T-cell (primary cell): ENCODE results near the gene NPIPA1. TPM values are rescaled to one million over a fixed set of nuclear protein-coding genes. Genes with fewer than 3 reads are reported as not detected.
"Not testable (repeated sequence)": the region's sequence is repeated elsewhere in the genome, so short reads cannot be mapped to it uniquely, and the experiment has no call there.

Source experiments
- ATAC-seq, 4 experiments: fragments of 200-7000 bp in 3 of 4; fragments of 150-1000 bp in 1 of 4; cut with Tn5 transposase; replicated peaks in 1 of 4; 1 replicate in 3 of 4; 2 replicates in 1 of 4; pipeline ENCODE4 v1.10.0; 2021; ENCODE audit warnings: moderate library complexity in 3 of 4, mild to moderate bottlenecking in 2 of 4, moderate number of reproducible peaks in 1 of 4
- CTCF ChIA-PET, 2 donors: fragments of 300-600 bp; sonication (Branson Sonifier 250); formaldehyde crosslinking; loops; one replicate each; lab custom pipeline; 2022; ENCODE audit warnings: antibody characterized with exemption in 2 of 2; lab: Charles Lee
- POLR2A ChIA-PET, 2 donors: fragments of 300-600 bp; sonication (Branson Sonifier 250); formaldehyde crosslinking; loops; one replicate each; lab custom pipeline; 2022; ENCODE audit warnings: antibody characterized with exemption in 2 of 2; lab: Charles Lee
- DNase-seq, 35 experiments: peaks; one replicate each; pipeline versions ENCODE4 v3.0.0 to v3.0.0-alpha.2; 2013 to 2023
- H3K27ac ChIP-seq: one replicate; pipeline ENCODE4 v1.5.1; 2013; ENCODE audit warnings: low read length
- H3K27me3 ChIP-seq, 2 experiments: replicated peaks in 1 of 2; 1 replicate in 1 of 2; 2 replicates in 1 of 2; pipeline versions ENCODE4 v1.6.1 to v1.7.0; 2013; ENCODE audit warnings: low read length in 1 of 2, mixed read lengths in 1 of 2; ENCODE audit not compliant: control insufficient read depth in 2 of 2, insufficient read depth in 2 of 2; ENCODE audit errors: extremely low read depth in 1 of 2
- H3K36me3 ChIP-seq, 2 donors: 1 replicate in 1 of 2; 2 replicates in 1 of 2; pipeline versions ENCODE4 v1.6.1 to v1.7.0; 2013; ENCODE audit warnings: low read length in 1 of 2; ENCODE audit not compliant: control insufficient read depth in 2 of 2, insufficient read depth in 1 of 2; ENCODE audit errors: extremely low read depth in 1 of 2
- H3K4me1 ChIP-seq, 2 experiments: 1 replicate in 1 of 2; 2 replicates in 1 of 2; pipeline versions ENCODE4 v1.6.1 to v1.7.0; 2013; ENCODE audit warnings: low read length in 2 of 2, mixed read lengths in 1 of 2; ENCODE audit not compliant: insufficient read depth in 2 of 2, control insufficient read depth in 1 of 2; ENCODE audit errors: extremely low read depth in 1 of 2
- H3K4me3 ChIP-seq, 2 donors: 1 replicate in 1 of 2; 2 replicates in 1 of 2; pipeline versions ENCODE4 v1.5.1 to v1.7.0; 2013; ENCODE audit warnings: mild to moderate bottlenecking in 2 of 2, low read length in 1 of 2, moderate library complexity in 1 of 2; ENCODE audit not compliant: control insufficient read depth in 1 of 2; ENCODE audit errors: extremely low read depth in 1 of 2
- H3K9me3 ChIP-seq: 2 replicates; pipeline ENCODE4 v1.7.0; 2013
- H3K27ac Mint-ChIP-seq, 2 donors: one replicate each; pipeline ENCODE4 v1.8.0; 2020 to 2021; ENCODE audit warnings: mild to moderate bottlenecking in 2 of 2, mixed read lengths in 2 of 2
- H3K27me3 Mint-ChIP-seq, 2 donors: one replicate each; pipeline ENCODE4 v1.8.0; 2021 to 2022; ENCODE audit warnings: mixed read lengths in 2 of 2
- H3K36me3 Mint-ChIP-seq: one replicate; pipeline ENCODE4 v1.8.0; 2021; ENCODE audit warnings: mixed read lengths
- H3K4me1 Mint-ChIP-seq, 3 donors: one replicate each; pipeline ENCODE4 v1.8.0; 2020 to 2022; ENCODE audit warnings: mixed read lengths in 3 of 3, mild to moderate bottlenecking in 1 of 3
- H3K4me3 Mint-ChIP-seq, 3 donors: one replicate each; pipeline ENCODE4 v1.8.0; 2020 to 2022; ENCODE audit warnings: mild to moderate bottlenecking in 3 of 3, mixed read lengths in 3 of 3, moderate library complexity in 3 of 3
- H3K9me3 Mint-ChIP-seq, 3 donors: one replicate each; pipeline ENCODE4 v1.8.0; 2020 to 2022; ENCODE audit warnings: mixed read lengths in 3 of 3
- WGBS: methylation state at CpG from one replicate; pipeline ENCODE4 v1.1.5; 2013; ENCODE audit warnings: missing lambda C conversion rate; ENCODE audit not compliant: insufficient coverage; 5-methylcytosine and 5-hydroxymethylcytosine counted together
- total RNA-seq, 35 experiments: library from RNA in 6 of 35; stranded (reverse) in 6 of 35; fragments of 120-200 nt in 1 of 35; gene quantifications; one replicate each; pipeline versions ENCODE4 v1.2.1 to v1.2.4 and lab custom pipeline; 2013 to 2026

The NPIPA1 gene
- total RNA-seq, 5 donors from 2014 or later (not counting 1 experiment from before 2014, with no cell fraction given), result 116 to 163 (median 134) TPM

GRCh38 chr16:14919837-14920600 lies 17.2 kb upstream of the NPIPA1 start:
- H3K4me3 Mint-ChIP-seq, H3K4me3 ChIP-seq, H3K27ac Mint-ChIP-seq, H3K27me3 Mint-ChIP-seq, CTCF ChIA-PET, H3K9me3 ChIP-seq, H3K4me1 Mint-ChIP-seq, H3K27me3 ChIP-seq, H3K36me3 ChIP-seq, H3K36me3 Mint-ChIP-seq, H3K4me1 ChIP-seq, ATAC-seq, H3K9me3 Mint-ChIP-seq, H3K27ac ChIP-seq, POLR2A ChIA-PET, DNase-seq: not testable (repeated sequence)
- WGBS, result 100% methylated on average over 3 of the region's 41 CpGs

- H3K4me3 Mint-ChIP-seq, POLR2A ChIA-PET, H3K9me3 Mint-ChIP-seq, CTCF ChIA-PET, H3K36me3 ChIP-seq, H3K27me3 Mint-ChIP-seq, H3K9me3 ChIP-seq, H3K27me3 ChIP-seq, H3K4me1 ChIP-seq, H3K27ac ChIP-seq, H3K4me1 Mint-ChIP-seq, H3K4me3 ChIP-seq, ATAC-seq, H3K36me3 Mint-ChIP-seq, H3K27ac Mint-ChIP-seq, DNase-seq: not testable (repeated sequence)
- no CpG with 5 or more reads among the region's 27 CpGs for WGBS
Observed at GRCh38 chr16:14922285-14922684, 15.0 kb upstream of the NPIPA1 start.

DNA sequence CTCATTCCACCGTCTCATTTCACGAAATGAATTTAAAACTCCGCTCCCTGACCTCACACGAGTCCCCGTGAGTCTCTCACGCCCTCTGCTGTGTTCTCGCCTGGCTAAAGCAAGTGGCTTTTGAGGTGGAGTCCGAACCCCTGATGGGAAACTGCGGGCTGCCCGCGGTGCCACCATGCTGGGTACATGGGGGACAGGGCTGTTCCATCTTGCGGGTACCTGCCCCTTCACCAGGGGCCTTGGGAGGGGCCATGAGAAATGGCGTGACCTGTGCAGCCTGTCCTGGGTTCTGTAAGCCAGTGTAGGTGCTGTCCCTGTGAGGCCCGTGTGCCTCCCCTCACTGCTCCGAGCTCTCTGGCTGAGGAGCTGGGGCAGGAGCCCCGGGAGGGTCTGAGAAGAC lies 14.3 kb upstream of the NPIPA1 start:
- H3K36me3 ChIP-seq, H3K4me1 ChIP-seq, H3K4me3 Mint-ChIP-seq, POLR2A ChIA-PET, H3K4me3 ChIP-seq, H3K36me3 Mint-ChIP-seq, H3K4me1 Mint-ChIP-seq, DNase-seq, H3K9me3 Mint-ChIP-seq, ATAC-seq, H3K9me3 ChIP-seq, H3K27me3 Mint-ChIP-seq, H3K27ac ChIP-seq, H3K27me3 ChIP-seq, CTCF ChIA-PET, H3K27ac Mint-ChIP-seq: not testable (repeated sequence)
- WGBS, result 100% methylated on average over 4 of the region's 16 CpGs

- H3K4me3 ChIP-seq, ATAC-seq, H3K36me3 ChIP-seq, H3K9me3 Mint-ChIP-seq, H3K4me1 Mint-ChIP-seq, H3K27me3 Mint-ChIP-seq, H3K27me3 ChIP-seq, H3K4me3 Mint-ChIP-seq, H3K36me3 Mint-ChIP-seq, H3K27ac Mint-ChIP-seq, CTCF ChIA-PET, DNase-seq, H3K4me1 ChIP-seq, H3K9me3 ChIP-seq, POLR2A ChIA-PET, H3K27ac ChIP-seq: not testable (repeated sequence)
- no CpG with 5 or more reads among the region's 31 CpGs for WGBS
Observed at GRCh38 chr16:14923394-14924088, 13.7 kb upstream of the NPIPA1 start.

GRCh38 chr16:14924359-14924758 lies 12.9 kb upstream of the NPIPA1 start:
- H3K9me3 Mint-ChIP-seq, H3K27ac ChIP-seq, H3K4me3 ChIP-seq, H3K27me3 Mint-ChIP-seq, ATAC-seq, H3K4me3 Mint-ChIP-seq, H3K27me3 ChIP-seq, H3K27ac Mint-ChIP-seq, H3K4me1 ChIP-seq, H3K9me3 ChIP-seq, CTCF ChIA-PET, DNase-seq, POLR2A ChIA-PET, H3K36me3 Mint-ChIP-seq, H3K36me3 ChIP-seq, H3K4me1 Mint-ChIP-seq: not testable (repeated sequence)
- WGBS, result no CpG with 5 or more reads among the region's 17 CpGs

- H3K4me1 ChIP-seq, POLR2A ChIA-PET, H3K4me3 Mint-ChIP-seq, H3K36me3 Mint-ChIP-seq, H3K27me3 Mint-ChIP-seq, CTCF ChIA-PET, H3K27ac Mint-ChIP-seq, H3K27me3 ChIP-seq, H3K9me3 Mint-ChIP-seq, H3K27ac ChIP-seq, DNase-seq, H3K9me3 ChIP-seq, ATAC-seq, H3K36me3 ChIP-seq, H3K4me1 Mint-ChIP-seq, H3K4me3 ChIP-seq: not testable (repeated sequence)
- WGBS, result no CpG with 5 or more reads among the region's 18 CpGs
Observed at GRCh38 chr16:14924982-14925381, 12.3 kb upstream of the NPIPA1 start.
